ENCODE data around the gene LUC7L.
"Not testable (repeated sequence)": the region's sequence is repeated elsewhere in the genome, so short reads cannot be mapped to it uniquely, and the experiment has no call there.

Gene LUC7L

GRCh38 chr16:159136-159849, 70.0 kb downstream of the LUC7L start:
- no peak overlapping the region for H3K23ac ChIP-seq (ENCODE audit: low read length)
- WGBS (ENCODE audit: extremely low coverage, insufficient coverage, insufficient read length) = no CpG with 5 or more reads among the region's 6 CpGs
- no peaks in the 10 kb centered on the region for H3K79me1 ChIP-seq (ENCODE audit: low read length)
- no peak overlapping the region for H2AFZ ChIP-seq (ENCODE audit: insufficient read depth, low read length, poor library complexity)
- no peak overlapping the region for H3K27ac ChIP-seq (ENCODE audit: low read depth, low read length)
- H2AK5ac ChIP-seq (ENCODE audit: low read length) = no peak overlapping the region
- H3K79me2 ChIP-seq (ENCODE audit: control insufficient read depth, insufficient read depth, low read length, poor library complexity) = no peaks in the 10 kb centered on the region
- no peak overlapping the region for H3K14ac ChIP-seq (ENCODE audit: low read length)
- H2BK12ac ChIP-seq (ENCODE audit: low read length) = no peak overlapping the region
- no peak overlapping the region for H3K4me3 ChIP-seq (ENCODE audit: low read depth, low read length)
- peaks cover 11% of the 10 kb centered on the region for H3K9me3 ChIP-seq (ENCODE audit: insufficient read depth, low read depth, low read length)
- no peaks in the 10 kb centered on the region for H3K36me3 ChIP-seq (ENCODE audit: control insufficient read depth in 1 of 2, insufficient read depth in 2 of 2, low read length in 2 of 2)
- H3K9ac ChIP-seq (ENCODE audit: low read length) = no peak overlapping the region
- no peak overlapping the region for H3K4ac ChIP-seq (ENCODE audit: low read depth, low read length)
- no peak overlapping the region for H3K4me2 ChIP-seq (ENCODE audit: low read length)
- H2BK5ac ChIP-seq (ENCODE audit: low read depth, low read length, poor library complexity) = no peak overlapping the region
- no peak overlapping the region for H4K8ac ChIP-seq (ENCODE audit: low read depth, low read length)
- H4K91ac ChIP-seq (ENCODE audit: low read depth, low read length) = no peak overlapping the region
- no peak overlapping the region for H2BK120ac ChIP-seq (ENCODE audit: insufficient read depth, low read length, poor library complexity)
- no peak overlapping the region for H4K12ac ChIP-seq (ENCODE audit: low read depth, low read length)
- DNase-seq = no peak
- peaks cover 28% of the 10 kb centered on the region for H3K27me3 ChIP-seq (ENCODE audit: insufficient read depth, low read length)
- peaks cover 4 to 5% of the 10 kb centered on the region in 2 experiments for H3K4me1 ChIP-seq (ENCODE audit: control insufficient read depth in 1 of 2, insufficient read depth in 2 of 2, low read length in 2 of 2)
- no peak overlapping the region for H3K18ac ChIP-seq (ENCODE audit: low read length)

- no peak overlapping the region for H3K23ac ChIP-seq (ENCODE audit: low read length)
- H3K27me3 ChIP-seq (ENCODE audit: insufficient read depth, low read length) = peaks cover 25% of the 10 kb centered on the region
- H2AK5ac ChIP-seq (ENCODE audit: low read length) = no peak overlapping the region
- H3K79me2 ChIP-seq (ENCODE audit: control insufficient read depth, insufficient read depth, low read length, poor library complexity) = no peaks in the 10 kb centered on the region
- H2BK5ac ChIP-seq (ENCODE audit: low read depth, low read length, poor library complexity) = no peak overlapping the region
- peaks cover 5 to 6% of the 10 kb centered on the region in 2 experiments for H3K4me1 ChIP-seq (ENCODE audit: control insufficient read depth in 1 of 2, insufficient read depth in 2 of 2, low read length in 2 of 2)
- no peak overlapping the region for H4K12ac ChIP-seq (ENCODE audit: low read depth, low read length)
- H3K4me2 ChIP-seq (ENCODE audit: low read length) = no peak overlapping the region
- no peak overlapping the region for H3K14ac ChIP-seq (ENCODE audit: low read length)
- H4K8ac ChIP-seq (ENCODE audit: low read depth, low read length) = no peak overlapping the region
- no peak overlapping the region for H3K27ac ChIP-seq (ENCODE audit: low read depth, low read length)
- H2AFZ ChIP-seq (ENCODE audit: insufficient read depth, low read length, poor library complexity) = no peak overlapping the region
- no peak for DNase-seq
- H3K36me3 ChIP-seq (ENCODE audit: control insufficient read depth in 1 of 2, insufficient read depth in 2 of 2, low read length in 2 of 2) = no peaks in the 10 kb centered on the region
- H3K9me3 ChIP-seq (ENCODE audit: insufficient read depth, low read depth, low read length) = peaks cover 6% of the 10 kb centered on the region
- H2BK120ac ChIP-seq (ENCODE audit: insufficient read depth, low read length, poor library complexity) = no peak overlapping the region
- H3K18ac ChIP-seq (ENCODE audit: low read length) = no peak overlapping the region
- H4K91ac ChIP-seq (ENCODE audit: low read depth, low read length) = no peak overlapping the region
- H3K79me1 ChIP-seq (ENCODE audit: low read length) = no peaks in the 10 kb centered on the region
- no peak overlapping the region for H2BK12ac ChIP-seq (ENCODE audit: low read length)
- no peak overlapping the region for H3K4ac ChIP-seq (ENCODE audit: low read depth, low read length)
- no CpG with 5 or more reads among the region's 7 CpGs for WGBS (ENCODE audit: extremely low coverage, insufficient coverage, insufficient read length)
- no peak overlapping the region for H3K4me3 ChIP-seq (ENCODE audit: low read depth, low read length)
- H3K9ac ChIP-seq (ENCODE audit: low read length) = no peak overlapping the region
These were observed 74.2 kb downstream of the LUC7L start for GRCh38 chr16:155031-155398.

- Histone ChIP-seq H2BK120ac (ENCODE audit: insufficient read depth, low read length, poor library complexity) (no peak overlapping the region), H3K36me3 (ENCODE audit: control insufficient read depth in 1 of 2, insufficient read depth in 2 of 2, low read length in 2 of 2) (no peaks in the 10 kb centered on the region), H3K9ac (ENCODE audit: low read length) (no peak overlapping the region), H4K8ac (ENCODE audit: low read depth, low read length) (no peak overlapping the region), H3K79me2 (ENCODE audit: control insufficient read depth, insufficient read depth, low read length, poor library complexity) (no peaks in the 10 kb centered on the region), H3K27me3 (ENCODE audit: insufficient read depth, low read length) (peaks cover 25% of the 10 kb centered on the region), H2BK12ac (ENCODE audit: low read length) (no peak overlapping the region), H2AFZ (ENCODE audit: insufficient read depth, low read length, poor library complexity) (peak overlapping the region; percentile 62), H3K79me1 (ENCODE audit: low read length) (no peaks in the 10 kb centered on the region), H3K4me1 (ENCODE audit: control insufficient read depth in 1 of 2, insufficient read depth in 2 of 2, low read length in 2 of 2) (peaks cover 5 to 6% of the 10 kb centered on the region in 2 experiments), H3K4ac (ENCODE audit: low read depth, low read length) (no peak overlapping the region), H3K9me3 (ENCODE audit: insufficient read depth, low read depth, low read length) (peaks cover 6% of the 10 kb centered on the region), H2AK5ac (ENCODE audit: low read length) (no peak overlapping the region), H3K27ac (ENCODE audit: low read depth, low read length) (no peak overlapping the region), H4K12ac (ENCODE audit: low read depth, low read length) (no peak overlapping the region), H3K23ac (ENCODE audit: low read length) (no peak overlapping the region), H3K18ac (ENCODE audit: low read length) (no peak overlapping the region), H2BK5ac (ENCODE audit: low read depth, low read length, poor library complexity) (no peak overlapping the region), H3K14ac (ENCODE audit: low read length) (no peak overlapping the region), H3K4me3 (ENCODE audit: low read depth, low read length) (no peak overlapping the region), H4K91ac (ENCODE audit: low read depth, low read length) (no peak overlapping the region), H3K4me2 (ENCODE audit: low read length) (peak overlapping the region; percentile 69)
- WGBS (ENCODE audit: extremely low coverage, insufficient coverage, insufficient read length) = no CpG with 5 or more reads among the region's 59 CpGs
- DNase-seq = no peak
These were observed 74.8 kb downstream of the LUC7L start for GRCh38 chr16:154217-155030.

GRCh38 chr16:153550-154216, 75.6 kb downstream of the LUC7L start:
- DNase-seq; H3K4me3 ChIP-seq (ENCODE audit: low read depth, low read length); H4K8ac ChIP-seq (ENCODE audit: low read depth, low read length); H2AK5ac ChIP-seq (ENCODE audit: low read length); H2BK5ac ChIP-seq (ENCODE audit: low read depth, low read length, poor library complexity); H3K4me2 ChIP-seq (ENCODE audit: low read length); H2BK12ac ChIP-seq (ENCODE audit: low read length); H4K91ac ChIP-seq (ENCODE audit: low read depth, low read length); H3K9me3 ChIP-seq (ENCODE audit: insufficient read depth, low read depth, low read length); H4K12ac ChIP-seq (ENCODE audit: low read depth, low read length); H2BK120ac ChIP-seq (ENCODE audit: insufficient read depth, low read length, poor library complexity); H3K27ac ChIP-seq (ENCODE audit: low read depth, low read length); H3K4ac ChIP-seq (ENCODE audit: low read depth, low read length); H3K18ac ChIP-seq (ENCODE audit: low read length); H2AFZ ChIP-seq (ENCODE audit: insufficient read depth, low read length, poor library complexity); H3K9ac ChIP-seq (ENCODE audit: low read length); H3K79me1 ChIP-seq (ENCODE audit: low read length); H3K79me2 ChIP-seq (ENCODE audit: control insufficient read depth, insufficient read depth, low read length, poor library complexity); H3K36me3 ChIP-seq (ENCODE audit: control insufficient read depth in 1 of 2, insufficient read depth in 2 of 2, low read length in 2 of 2); H3K4me1 ChIP-seq (ENCODE audit: control insufficient read depth in 1 of 2, insufficient read depth in 2 of 2, low read length in 2 of 2); H3K14ac ChIP-seq (ENCODE audit: low read length); H3K23ac ChIP-seq (ENCODE audit: low read length): not testable (repeated sequence)
- whole genome bisulfite sequencing (ENCODE audit: extremely low coverage, insufficient coverage, insufficient read length) = no CpG with 5 or more reads among the region's 74 CpGs
- H3K27me3 ChIP-seq (ENCODE audit: insufficient read depth, low read length) = peaks cover 25% of the 10 kb centered on the region
